Measurements from ENCODE around the gene GLCCI1. TPM values are rescaled to one million over a fixed set of nuclear protein-coding genes. Genes with fewer than 3 reads are reported as not detected.

The GLCCI1 gene
- 12.3 and 16.8 TPM in 2 replicates for total RNA-seq
- long read RNA-seq, partial matches to known transcripts = 0 of 5 reads
- long read RNA-seq, other reads (novel, unspliced or antisense) = 4 of 5 reads

DNA sequence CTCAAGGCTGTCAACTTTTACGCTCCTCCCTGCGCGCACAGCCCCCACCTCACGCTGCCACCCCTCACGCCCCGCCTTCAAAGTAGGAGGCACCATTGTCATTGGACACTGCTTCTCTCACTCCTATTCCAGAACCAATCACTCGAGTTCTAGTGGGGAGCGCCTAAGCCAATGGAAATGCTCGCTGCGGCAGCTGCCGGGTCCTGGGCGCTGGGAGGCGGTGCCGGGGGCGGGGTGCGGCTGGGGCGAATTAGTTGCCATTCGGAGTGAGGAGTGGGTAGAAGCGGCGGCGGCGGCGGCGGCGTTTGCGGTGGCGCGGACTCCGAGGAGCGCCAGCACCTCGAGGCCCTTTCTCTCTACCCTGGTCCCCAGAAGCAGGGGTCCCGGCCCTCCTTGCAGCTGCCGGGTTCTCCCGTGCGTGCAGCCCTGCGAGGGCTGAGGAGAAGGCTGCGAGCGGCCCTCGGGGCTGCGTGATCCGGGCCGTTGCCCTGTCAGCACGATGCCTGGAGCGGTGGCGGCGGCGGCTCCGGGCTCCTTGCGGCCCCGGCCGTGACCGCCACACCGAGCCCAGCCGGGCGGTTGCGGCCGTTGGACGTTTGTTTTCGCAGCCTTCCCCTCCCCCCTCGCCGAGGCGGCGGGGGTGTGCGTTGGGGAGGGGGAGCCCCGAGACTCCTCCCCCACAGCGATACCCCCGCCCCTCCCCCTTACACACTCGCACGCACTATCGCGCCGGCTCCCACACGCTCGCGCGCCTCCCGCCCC is at the start of gene GLCCI1:
TSS of gene GLCCI1 (plus strand) at position 253 of the 762 bp plus-strand sequence. CDS start 555 bp downstream, outside the sequence.
- peak within 1 kb of the TSS; percentile 85 for H3K4me3 Mint-ChIP-seq (ENCODE audit: unreplicated experiment)
- no peaks in the 10 kb centered on the region for H3K9me3 Mint-ChIP-seq (ENCODE audit: unreplicated experiment)
- H3K27ac Mint-ChIP-seq (ENCODE audit: unreplicated experiment) = peak within 1 kb of the TSS; percentile 60

GRCh38 chr7:7919449-7919945 is 49.1 kb upstream of the GLCCI1 start:
- H3K9me3 Mint-ChIP-seq (ENCODE audit: unreplicated experiment) = no peaks in the 10 kb centered on the region
- H3K27ac Mint-ChIP-seq (ENCODE audit: unreplicated experiment) = no peak overlapping the region
- TF ChIP-seq, protein P1, sequence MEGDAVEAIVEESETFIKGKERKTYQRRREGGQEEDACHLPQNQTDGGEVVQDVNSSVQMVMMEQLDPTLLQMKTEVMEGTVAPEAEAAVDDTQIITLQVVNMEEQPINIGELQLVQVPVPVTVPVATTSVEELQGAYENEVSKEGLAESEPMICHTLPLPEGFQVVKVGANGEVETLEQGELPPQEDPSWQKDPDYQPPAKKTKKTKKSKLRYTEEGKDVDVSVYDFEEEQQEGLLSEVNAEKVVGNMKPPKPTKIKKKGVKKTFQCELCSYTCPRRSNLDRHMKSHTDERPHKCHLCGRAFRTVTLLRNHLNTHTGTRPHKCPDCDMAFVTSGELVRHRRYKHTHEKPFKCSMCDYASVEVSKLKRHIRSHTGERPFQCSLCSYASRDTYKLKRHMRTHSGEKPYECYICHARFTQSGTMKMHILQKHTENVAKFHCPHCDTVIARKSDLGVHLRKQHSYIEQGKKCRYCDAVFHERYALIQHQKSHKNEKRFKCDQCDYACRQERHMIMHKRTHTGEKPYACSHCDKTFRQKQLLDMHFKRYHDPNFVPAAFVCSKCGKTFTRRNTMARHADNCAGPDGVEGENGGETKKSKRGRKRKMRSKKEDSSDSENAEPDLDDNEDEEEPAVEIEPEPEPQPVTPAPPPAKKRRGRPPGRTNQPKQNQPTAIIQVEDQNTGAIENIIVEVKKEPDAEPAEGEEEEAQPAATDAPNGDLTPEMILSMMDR (IDR thresholded peaks at IDR 0.05) = no peak
- no peak overlapping the region for H3K4me3 Mint-ChIP-seq (ENCODE audit: unreplicated experiment)
- DNase-seq (ENCODE audit: extremely low spot score, unreplicated experiment) = no peak
- H3K27me3 Mint-ChIP-seq (ENCODE audit: unreplicated experiment) = no peaks in the 10 kb centered on the region
- no peaks in the 10 kb centered on the region for H3K4me1 Mint-ChIP-seq (ENCODE audit: unreplicated experiment)
- no peaks in the 10 kb centered on the region for H3K36me3 Mint-ChIP-seq (ENCODE audit: unreplicated experiment)

More for the DNA sequence above, at the start of gene GLCCI1:
- Mint-ChIP-seq H3K27me3 (ENCODE audit: unreplicated experiment) (no peaks in the 10 kb centered on the region), H3K4me1 (ENCODE audit: unreplicated experiment) (peaks cover 11% of the 10 kb centered on the region), H3K36me3 (ENCODE audit: unreplicated experiment) (no peaks in the 10 kb centered on the region)
- TF ChIP-seq, protein P1 (IDR thresholded peaks at IDR 0.05) = no peak
- DNase-seq (ENCODE audit: extremely low spot score, unreplicated experiment) = peak; percentile 98

- Mint-ChIP-seq H3K4me3 (ENCODE audit: unreplicated experiment) (no peak overlapping the region), H3K9me3 (ENCODE audit: unreplicated experiment) (no peaks in the 10 kb centered on the region), H3K27me3 (ENCODE audit: unreplicated experiment) (no peaks in the 10 kb centered on the region)
Measured at GRCh38 chr7:7920056-7920455, 48.5 kb upstream of the GLCCI1 start.

DNA sequence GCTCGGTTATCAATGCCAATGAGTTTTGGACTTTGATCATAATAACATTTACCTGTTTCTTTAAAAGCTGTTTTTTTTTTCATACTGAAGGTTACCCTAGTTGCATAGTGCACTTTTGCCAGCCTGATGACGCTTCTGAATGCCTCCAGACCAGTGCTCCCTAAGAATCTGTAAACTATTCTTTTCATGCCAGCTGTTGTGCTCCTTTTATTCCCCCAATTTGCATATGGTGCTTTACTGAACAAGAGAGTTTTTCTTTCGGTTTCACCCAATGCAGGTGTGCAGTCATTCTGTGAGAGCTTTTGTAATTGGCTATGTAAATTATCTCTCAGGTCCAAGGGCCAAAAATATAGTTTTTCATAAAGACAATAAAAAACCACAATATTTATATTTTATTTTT is 48.1 kb upstream of the GLCCI1 start:
- TF ChIP-seq, protein P1 (IDR thresholded peaks at IDR 0.05) = no peak
- Mint-ChIP-seq H3K27ac (ENCODE audit: unreplicated experiment) (no peak overlapping the region), H3K27me3 (ENCODE audit: unreplicated experiment) (no peaks in the 10 kb centered on the region), H3K9me3 (ENCODE audit: unreplicated experiment) (no peaks in the 10 kb centered on the region), H3K4me1 (ENCODE audit: unreplicated experiment) (no peaks in the 10 kb centered on the region), H3K36me3 (ENCODE audit: unreplicated experiment) (no peaks in the 10 kb centered on the region), H3K4me3 (ENCODE audit: unreplicated experiment) (no peak overlapping the region)
- DNase-seq (ENCODE audit: extremely low spot score, unreplicated experiment) = no peak

More at GRCh38 chr7:7920056-7920455, 48.5 kb upstream of the GLCCI1 start:
- no peak for DNase-seq (ENCODE audit: extremely low spot score, unreplicated experiment)
- Mint-ChIP-seq H3K4me1 (ENCODE audit: unreplicated experiment) (no peaks in the 10 kb centered on the region), H3K36me3 (ENCODE audit: unreplicated experiment) (no peaks in the 10 kb centered on the region), H3K27ac (ENCODE audit: unreplicated experiment) (no peak overlapping the region)
- TF ChIP-seq, protein P1 (IDR thresholded peaks at IDR 0.05) = no peak

GRCh38 chr7:7921830-7922229 is 46.8 kb upstream of the GLCCI1 start:
- TF ChIP-seq, protein P1 (IDR thresholded peaks at IDR 0.05) = no peak
- Mint-ChIP-seq H3K27ac (ENCODE audit: unreplicated experiment) (no peak overlapping the region), H3K4me1 (ENCODE audit: unreplicated experiment) (no peaks in the 10 kb centered on the region), H3K36me3 (ENCODE audit: unreplicated experiment) (no peaks in the 10 kb centered on the region), H3K4me3 (ENCODE audit: unreplicated experiment) (no peak overlapping the region), H3K27me3 (ENCODE audit: unreplicated experiment) (no peaks in the 10 kb centered on the region), H3K9me3 (ENCODE audit: unreplicated experiment) (no peaks in the 10 kb centered on the region)
- DNase-seq (ENCODE audit: extremely low spot score, unreplicated experiment) = no peak

Data from osteocyte (in vitro differentiated cells).